PFSK-1 (cell line): ENCODE results near the gene PDSS1.

Experiments
- FOXP2 ChIP-seq: optimal IDR thresholded peaks from 2 replicates; pipeline ENCODE3; 2011; ENCODE audit warnings: borderline replicate concordance, control low read depth, inconsistent platforms; ENCODE audit not compliant: insufficient read depth; ENCODE audit errors: extremely low read length, extremely low read depth
- POLR2AphosphoS5 ChIP-seq: IDR thresholded peaks from 2 replicates; pipeline ENCODE4 v1.6.1; 2012; ENCODE audit warnings: low read depth, mild to moderate bottlenecking, control low read depth, low read length, moderate library complexity
- SIN3A ChIP-seq: IDR thresholded peaks from 2 replicates; pipeline ENCODE4 v1.6.1; 2012; ENCODE audit warnings: mild to moderate bottlenecking, low read length, moderate library complexity, borderline replicate concordance; ENCODE audit not compliant: insufficient read depth
- TAF1 ChIP-seq: IDR thresholded peaks from 2 replicates; pipeline ENCODE4 v1.6.1; 2012; ENCODE audit warnings: low read length, control low read depth, borderline replicate concordance; ENCODE audit not compliant: insufficient read depth
- TF ChIP-seq, protein P1 (sequence below), 2 experiments: IDR thresholded peaks; 2 replicates each; pipeline versions ENCODE4 v1.6.1 to v1.8.0; 2011 to 2012; ENCODE audit warnings: low read depth in 2 of 2, low read length in 2 of 2, control low read depth in 1 of 2, inconsistent platforms in 1 of 2, mild to moderate bottlenecking in 1 of 2, moderate library complexity in 1 of 2; ENCODE audit not compliant: insufficient read depth in 1 of 2

Gene PDSS1

DNA sequence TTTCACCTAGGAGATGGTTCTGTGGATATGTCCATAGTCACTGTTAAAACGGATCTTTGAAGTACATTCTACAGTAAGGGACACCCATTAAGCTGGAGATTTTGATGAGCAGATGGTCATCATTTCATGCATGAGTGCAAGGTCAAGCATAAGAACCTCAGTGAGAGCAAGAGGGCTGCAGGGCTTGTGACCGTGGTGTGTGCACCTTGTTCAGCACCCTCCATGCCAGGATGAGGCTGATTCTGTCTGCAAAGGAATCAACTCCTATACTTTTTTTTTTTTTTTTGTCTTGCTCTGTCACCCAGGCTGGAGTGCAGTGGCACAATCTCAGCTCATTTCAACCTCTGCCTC is 17.6 kb downstream of the PDSS1 start:
- no peak for TF ChIP-seq SIN3A
- TF ChIP-seq TAF1, result no peak
- TF ChIP-seq FOXP2, result no peak
- no peak for TF ChIP-seq POLR2AphosphoS5
- TF ChIP-seq, protein P1, sequence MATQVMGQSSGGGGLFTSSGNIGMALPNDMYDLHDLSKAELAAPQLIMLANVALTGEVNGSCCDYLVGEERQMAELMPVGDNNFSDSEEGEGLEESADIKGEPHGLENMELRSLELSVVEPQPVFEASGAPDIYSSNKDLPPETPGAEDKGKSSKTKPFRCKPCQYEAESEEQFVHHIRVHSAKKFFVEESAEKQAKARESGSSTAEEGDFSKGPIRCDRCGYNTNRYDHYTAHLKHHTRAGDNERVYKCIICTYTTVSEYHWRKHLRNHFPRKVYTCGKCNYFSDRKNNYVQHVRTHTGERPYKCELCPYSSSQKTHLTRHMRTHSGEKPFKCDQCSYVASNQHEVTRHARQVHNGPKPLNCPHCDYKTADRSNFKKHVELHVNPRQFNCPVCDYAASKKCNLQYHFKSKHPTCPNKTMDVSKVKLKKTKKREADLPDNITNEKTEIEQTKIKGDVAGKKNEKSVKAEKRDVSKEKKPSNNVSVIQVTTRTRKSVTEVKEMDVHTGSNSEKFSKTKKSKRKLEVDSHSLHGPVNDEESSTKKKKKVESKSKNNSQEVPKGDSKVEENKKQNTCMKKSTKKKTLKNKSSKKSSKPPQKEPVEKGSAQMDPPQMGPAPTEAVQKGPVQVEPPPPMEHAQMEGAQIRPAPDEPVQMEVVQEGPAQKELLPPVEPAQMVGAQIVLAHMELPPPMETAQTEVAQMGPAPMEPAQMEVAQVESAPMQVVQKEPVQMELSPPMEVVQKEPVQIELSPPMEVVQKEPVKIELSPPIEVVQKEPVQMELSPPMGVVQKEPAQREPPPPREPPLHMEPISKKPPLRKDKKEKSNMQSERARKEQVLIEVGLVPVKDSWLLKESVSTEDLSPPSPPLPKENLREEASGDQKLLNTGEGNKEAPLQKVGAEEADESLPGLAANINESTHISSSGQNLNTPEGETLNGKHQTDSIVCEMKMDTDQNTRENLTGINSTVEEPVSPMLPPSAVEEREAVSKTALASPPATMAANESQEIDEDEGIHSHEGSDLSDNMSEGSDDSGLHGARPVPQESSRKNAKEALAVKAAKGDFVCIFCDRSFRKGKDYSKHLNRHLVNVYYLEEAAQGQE (IDR thresholded peaks at IDR 0.05; ENCODE audit: insufficient read depth in 1 of 2, low read depth in 2 of 2, low read length in 2 of 2), result no peak

DNA sequence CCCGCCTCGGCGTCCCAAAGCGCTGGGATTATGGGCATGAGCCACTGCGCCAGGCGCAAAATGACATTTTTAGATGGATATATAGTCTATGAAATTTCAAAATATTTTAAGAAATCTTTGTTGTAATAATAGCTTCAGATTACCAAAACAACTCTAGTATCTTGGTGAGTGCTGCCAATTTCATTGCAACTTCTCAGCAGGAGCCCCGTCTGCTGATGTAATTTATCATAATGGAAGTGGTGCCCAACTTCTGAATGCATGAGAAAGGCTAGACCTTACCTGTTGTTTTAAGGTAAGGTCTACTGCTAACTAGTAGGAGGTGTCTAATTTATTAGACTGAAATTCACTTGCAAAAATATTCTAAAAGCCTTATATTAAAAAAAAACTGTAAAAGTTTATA is 20.0 kb downstream of the PDSS1 start:
- no peak for TF ChIP-seq TAF1
- no peak for TF ChIP-seq POLR2AphosphoS5
- TF ChIP-seq, protein P1 (IDR thresholded peaks at IDR 0.05; ENCODE audit: insufficient read depth in 1 of 2, low read depth in 2 of 2, low read length in 2 of 2), result no peak
- no peak for TF ChIP-seq SIN3A
- no peak for TF ChIP-seq FOXP2

DNA sequence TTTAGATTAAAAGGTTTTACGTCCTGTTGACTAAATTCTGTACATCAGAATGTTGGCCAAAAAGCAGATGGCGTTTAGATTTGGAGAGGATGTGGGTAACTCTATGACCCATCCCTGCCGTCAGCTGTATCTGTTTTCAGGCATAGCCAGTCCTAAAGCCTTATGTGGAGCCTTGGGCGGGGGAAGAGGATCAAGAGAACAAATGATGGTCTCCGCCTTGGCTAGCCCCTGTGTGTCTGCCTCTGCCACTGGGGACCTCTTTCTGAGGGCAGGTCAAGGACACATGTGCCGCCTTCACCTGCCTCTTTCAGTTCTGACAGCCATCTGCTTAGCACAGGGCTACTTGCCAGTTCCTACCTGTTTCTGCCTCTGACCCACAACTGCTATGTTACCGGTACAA is 24.1 kb downstream of the PDSS1 start:
- TF ChIP-seq SIN3A, result no peak
- no peak for TF ChIP-seq POLR2AphosphoS5
- TF ChIP-seq, protein P1 (IDR thresholded peaks at IDR 0.05; ENCODE audit: insufficient read depth in 1 of 2, low read depth in 2 of 2, low read length in 2 of 2), result no peak
- TF ChIP-seq FOXP2, result no peak
- no peak for TF ChIP-seq TAF1

DNA sequence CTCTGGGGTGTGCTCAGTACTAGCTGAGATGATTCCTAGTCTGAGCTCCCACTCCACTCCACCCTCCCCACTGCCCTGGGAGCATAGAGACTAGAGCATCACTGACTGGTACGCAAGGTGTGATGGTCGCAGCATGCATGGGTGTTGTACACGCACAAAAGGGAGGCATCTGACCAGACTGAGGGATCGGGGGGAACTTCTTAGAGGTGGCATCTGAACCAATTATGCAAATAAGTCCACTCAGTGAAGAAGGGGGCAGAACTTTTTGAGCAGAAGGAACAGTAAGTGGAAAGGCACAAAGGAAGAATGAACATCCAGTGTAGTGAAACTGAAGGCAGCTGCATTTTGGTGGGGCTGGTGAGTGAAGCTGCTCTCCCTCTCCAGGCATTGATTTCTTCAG is 25.5 kb downstream of the PDSS1 start:
- TF ChIP-seq, protein P1 (IDR thresholded peaks at IDR 0.05; ENCODE audit: insufficient read depth in 1 of 2, low read depth in 2 of 2, low read length in 2 of 2), result no peak
- TF ChIP-seq FOXP2, result no peak
- no peak for TF ChIP-seq SIN3A
- TF ChIP-seq POLR2AphosphoS5, result no peak
- no peak for TF ChIP-seq TAF1
